Measurements from ENCODE around the gene GUK1.

Gene GUK1

GRCh38 chr1:228166170-228166936, 26.3 kb downstream of the GUK1 start:
- TF ChIP-seq CTCF (IDR thresholded peaks at IDR 0.05; ENCODE audit: control extremely low read depth, extremely low read depth, low read depth, missing control alignments): peak; percentile 60
- POLR2A ChIA-PET: interaction anchor here (0.5 to 1.4 kb wide), 2 partner anchors 75 to 1465 kb away, joined by 3 to 8 read pairs; no protein-coding TSS in a partner anchor
- CTCF ChIA-PET: interaction anchor here (0.8 to 6.1 kb wide), 28 partner anchors 11 to 404 kb away, joined by 3 to 54 read pairs (median 5); partner anchors contain the start of gene MRPL55
- DNase-seq (ENCODE audit: extremely low spot score): peak; percentile 68

DNA sequence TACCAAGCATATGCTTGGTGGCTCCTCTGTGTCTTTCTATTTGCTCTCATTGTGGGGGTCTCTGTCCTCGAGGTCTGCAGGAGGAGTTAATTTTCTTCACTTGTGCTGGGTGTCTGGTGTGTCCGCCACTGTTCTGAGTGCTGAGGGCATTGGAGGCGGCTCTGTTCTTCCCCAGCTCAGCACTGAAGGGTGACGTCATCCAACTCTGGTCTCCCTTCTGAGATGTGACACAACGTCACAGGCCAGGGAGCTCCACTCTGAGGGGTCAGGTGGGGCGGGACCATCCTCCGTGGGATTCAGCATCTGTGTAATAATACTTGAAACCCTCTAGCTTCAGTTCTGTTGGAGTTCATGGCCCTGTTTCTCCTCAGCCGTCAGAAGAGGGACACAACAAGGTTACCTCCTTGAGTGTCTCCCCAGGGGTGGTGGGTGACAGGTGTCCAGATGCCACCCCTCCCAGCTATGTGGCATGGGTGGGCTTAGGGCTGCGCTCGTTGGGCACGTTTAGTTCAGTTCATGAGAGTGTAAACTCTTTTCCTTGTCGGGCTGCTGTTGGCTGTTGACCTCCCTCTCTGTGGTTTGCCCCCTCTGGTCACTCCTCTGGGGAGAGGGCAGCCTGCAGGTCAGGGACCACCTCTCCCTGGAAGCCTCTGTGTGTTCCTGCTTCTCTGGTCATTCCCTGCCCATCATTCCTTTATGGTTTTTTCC, 28.6 kb downstream of the GUK1 start:
- ChIA-PET CTCF (interaction anchor here (0.8 to 6.1 kb wide), 5 partner anchors 17 to 38 kb away, joined by 3 to 54 read pairs (median 3); partner anchors contain the start of gene GUK1), POLR2A (no interaction called here)
- no peak for DNase-seq (ENCODE audit: extremely low spot score)
- no peak for TF ChIP-seq CTCF (IDR thresholded peaks at IDR 0.05; ENCODE audit: control extremely low read depth, extremely low read depth, low read depth, missing control alignments)

- ChIA-PET POLR2A (no interaction called here), CTCF (no interaction called here)
Observed at GRCh38 chr1:228169345-228169744, 29.3 kb downstream of the GUK1 start.

DNA sequence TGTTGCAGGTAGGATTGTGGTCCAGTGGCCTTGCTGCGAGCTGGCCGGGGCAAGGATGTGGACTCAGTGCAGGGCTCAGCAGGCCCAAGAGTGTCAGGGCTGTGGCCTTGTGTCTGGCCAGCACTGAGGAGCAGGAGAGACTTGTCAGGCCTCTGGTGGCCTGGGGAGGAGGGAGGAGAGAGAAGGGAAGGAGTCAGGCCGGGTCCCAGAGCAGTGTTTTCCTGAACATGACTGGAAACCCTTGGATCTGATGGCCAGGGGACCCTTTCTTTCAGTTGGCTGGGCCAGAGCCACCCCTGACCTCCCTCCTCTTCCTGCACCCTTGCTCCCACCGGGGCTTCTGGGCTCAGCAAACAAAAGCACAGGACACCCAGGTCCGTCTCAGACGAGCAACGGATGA, 30.6 kb downstream of the GUK1 start:
- CTCF ChIA-PET: no interaction called here
- TF ChIP-seq CTCF (IDR thresholded peaks at IDR 0.05; ENCODE audit: control extremely low read depth, extremely low read depth, low read depth, missing control alignments): no peak
- POLR2A ChIA-PET: no interaction called here
- DNase-seq (ENCODE audit: extremely low spot score): no peak

More at GRCh38 chr1:228169345-228169744, 29.3 kb downstream of the GUK1 start:
- no peak for DNase-seq (ENCODE audit: extremely low spot score)
- no peak for TF ChIP-seq CTCF (IDR thresholded peaks at IDR 0.05; ENCODE audit: control extremely low read depth, extremely low read depth, low read depth, missing control alignments)

- DNase-seq (ENCODE audit: extremely low spot score): no peak
- POLR2A ChIA-PET: no interaction called here
- CTCF ChIA-PET: interaction anchor here (1.1 kb wide), 1 partner anchor 52 kb away, joined by 3 read pairs; no protein-coding TSS in a partner anchor
- no peak for TF ChIP-seq CTCF (IDR thresholded peaks at IDR 0.05; ENCODE audit: control extremely low read depth, extremely low read depth, low read depth, missing control alignments)
Observed at GRCh38 chr1:228171221-228171891, 31.3 kb downstream of the GUK1 start.
